A549 treated with CORT108297 at 1 μM for 4 hours (cell line): ENCODE measurements around the gene ZNF454. TPM values are rescaled to one million over a fixed set of nuclear protein-coding genes. Genes with fewer than 3 reads are reported as not detected.

Source experiments
- total RNA-seq: library from RNA; stranded (reverse); fragments of 200-300 nt; extraction: Qiagen RNA extraction; gene quantifications from 5 replicates; pipeline ENCODE4 v1.2.3, GENCODE V29; 2022

The ZNF454 gene
- not detected in 5 replicates for total RNA-seq

GRCh38 chr5:178940569-178941360, at the start of gene ZNF454:
ZNF454 (plus strand) TSS chr5:178941198; CDS start chr5:178942792, 1,594 bp downstream.

DNA sequence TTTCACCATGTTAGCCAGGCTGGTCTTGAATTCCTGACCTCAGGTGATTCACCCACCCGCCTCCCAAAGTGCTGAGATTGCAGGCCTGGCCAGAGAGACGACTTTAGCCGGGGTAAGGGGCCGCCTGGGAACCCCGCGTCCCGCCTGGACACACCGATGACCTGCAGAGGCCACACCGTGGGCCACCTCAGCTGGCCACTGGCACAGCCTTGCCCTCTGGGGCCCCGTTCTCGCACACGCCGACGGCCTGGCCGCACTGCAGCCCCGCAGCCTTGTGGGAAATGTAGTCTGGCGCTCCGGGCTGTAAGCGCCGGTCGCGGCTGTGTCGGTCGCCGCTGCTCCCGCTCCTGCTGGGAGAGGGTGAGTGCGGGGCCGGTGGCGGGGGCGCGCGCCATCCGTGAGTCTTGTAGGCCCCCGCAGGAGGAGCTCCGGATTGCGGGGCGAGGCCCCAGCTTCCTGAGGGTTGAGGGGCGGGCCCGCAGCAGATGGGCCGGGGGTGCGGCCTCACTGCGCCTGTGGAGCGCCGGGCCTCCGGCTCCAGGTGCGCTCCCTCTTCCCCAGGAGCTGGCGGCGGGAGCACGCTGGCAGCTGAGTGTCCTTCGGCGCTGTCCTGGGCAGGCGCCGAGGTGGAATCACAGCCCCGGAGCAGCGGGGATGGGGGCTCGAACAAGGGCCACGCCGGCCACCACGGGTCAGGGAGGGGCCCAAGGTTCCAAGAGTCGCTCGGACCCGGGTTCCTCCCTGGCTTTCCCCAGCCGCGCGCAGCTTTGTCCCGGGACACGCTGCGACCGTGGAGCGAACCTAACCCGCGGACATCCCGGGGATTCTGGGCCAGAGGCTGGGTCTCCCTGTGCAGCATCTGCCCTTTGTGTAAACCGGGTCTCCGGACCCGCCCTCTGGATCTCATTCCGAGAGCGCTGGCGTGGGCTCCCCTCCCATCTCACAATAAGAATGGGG, 45.1 kb upstream of the ZNF454 start, which contains the start of gene ZFP2:
Gene ZFP2, plus strand, starts transcription at position 299 of the 957 bp plus-strand sequence. CDS start 35,401 bp downstream, outside the sequence.

DNA sequence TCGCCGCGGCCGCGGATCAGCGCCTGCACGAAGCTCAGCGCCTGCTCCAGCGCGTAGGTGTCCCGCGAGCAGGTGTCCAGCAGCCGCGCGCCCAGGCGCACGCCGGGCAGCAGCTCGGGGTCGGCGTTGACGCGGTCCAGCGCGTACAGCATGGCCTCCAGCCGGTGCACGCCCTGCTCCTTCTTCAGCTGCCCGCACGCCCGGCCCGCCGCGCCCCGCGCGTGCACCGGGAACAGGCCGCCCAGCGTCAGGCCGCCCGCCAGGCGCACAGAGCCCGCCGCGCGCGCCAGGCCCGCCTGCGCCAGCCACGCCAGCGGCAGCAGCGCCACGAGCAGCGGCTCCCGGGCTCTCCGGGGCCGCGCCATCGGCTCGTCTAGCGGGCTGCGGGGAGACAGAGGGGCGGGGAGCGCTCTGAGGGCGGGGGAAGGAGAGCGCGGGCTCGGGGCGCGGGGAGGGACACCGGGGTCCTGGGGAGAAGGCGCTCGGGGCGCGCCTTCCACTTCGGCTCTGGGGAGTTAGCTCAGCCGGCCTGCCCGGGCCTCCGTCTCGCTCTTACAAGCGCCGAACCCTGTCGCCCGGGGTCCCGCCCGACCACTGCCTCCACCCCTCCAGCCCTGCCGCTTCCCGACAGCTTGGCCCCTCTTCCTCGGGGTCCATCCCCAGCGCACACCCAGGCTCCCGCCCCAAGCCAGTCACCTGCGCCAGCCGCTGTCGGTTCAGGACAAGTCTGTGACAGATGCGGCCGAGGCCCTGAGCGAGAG, 53.8 kb downstream of the ZNF454 start, which contains the start of gene GRM6:
Gene GRM6, minus strand, starts transcription at position 741 of the 761 bp plus-strand sequence. Its CDS starts 376 bp downstream, at position 365.

Other genes starting within 250 kb of the ZNF454 start
- gene ZNF354A, start 210.5 kb upstream of the ZNF454 start, total RNA-seq, result 6.2 to 9.3 TPM (median 7.5 TPM) in 5 replicates
- gene ZNF354B, start 81.2 kb upstream of the ZNF454 start, total RNA-seq, result 4.3 to 5.9 TPM (median 5.7 TPM) in 5 replicates
- gene ZFP2, start 45.3 kb upstream of the ZNF454 start, total RNA-seq, result 0.02 TPM in 1 of 5 replicates, not detected in the others
- gene GRM6, start 54.1 kb downstream of the ZNF454 start, total RNA-seq, result not detected in 5 replicates
- 0.50 to 0.99 TPM (median 0.74 TPM) in 5 replicates for gene ZNF879, start 82.6 kb downstream of the ZNF454 start, total RNA-seq
- 0.65 to 0.83 TPM (median 0.77 TPM) in 5 replicates for gene ZNF354C, start 119.2 kb downstream of the ZNF454 start, total RNA-seq